B cell (primary cell): Measurements from ENCODE around the gene MMP14. TPM values are rescaled to one million over a fixed set of nuclear protein-coding genes. Genes with fewer than 3 reads are reported as not detected.

ENCODE experiments used
- ATAC-seq: fragments of 200-7000 bp; cut with Tn5 transposase; one replicate; pipeline ENCODE4 v1.10.0; 2021; ENCODE audit warnings: low read depth, mild to moderate bottlenecking, moderate number of reproducible peaks, moderate library complexity
- CTCF ChIA-PET: fragments of 350-600 bp; sonication (Branson Sonifier 250); formaldehyde crosslinking; loops from one replicate; lab custom pipeline; 2021; ENCODE audit warnings: antibody characterized with exemption, inconsistent platforms; lab: Charles Lee
- POLR2A ChIA-PET: fragments of 350-600 bp; sonication (Branson Sonifier 250); formaldehyde crosslinking; loops from one replicate; lab custom pipeline; 2021; ENCODE audit warnings: antibody characterized with exemption; lab: Charles Lee
- DNase-seq: peaks from one replicate; pipeline ENCODE4 v3.0.0; 2013
- H2AFZ ChIP-seq: 2 replicates; pipeline ENCODE4 v1.6.1; 2012; ENCODE audit warnings: mild to moderate bottlenecking, low read depth, low read length; ENCODE audit not compliant: insufficient read depth, poor library complexity, severe bottlenecking
- H3K27ac ChIP-seq, 2 donors: 1 replicate in 1 of 2; 2 replicates in 1 of 2; pipeline ENCODE4 v1.5.1; 2012 to 2013; ENCODE audit warnings: low read length in 2 of 2, mild to moderate bottlenecking in 2 of 2, moderate library complexity in 1 of 2
- H3K27me3 ChIP-seq, 4 experiments: fragments of 200-600 bp in 1 of 4; sonication (generic) in 1 of 4; replicated peaks in 1 of 4; 1 replicate in 2 of 4; 2 replicates in 2 of 4; pipeline versions ENCODE4 v1.6.1 to v1.7.0; 2013 to 2016; ENCODE audit warnings: low read length in 3 of 4, mild to moderate bottlenecking in 2 of 4, mixed read lengths in 1 of 4, moderate library complexity in 1 of 4; ENCODE audit not compliant: insufficient read depth in 4 of 4, control insufficient read depth in 3 of 4; ENCODE audit errors: control extremely low read depth in 1 of 4
- H3K36me3 ChIP-seq, 2 experiments: replicated peaks in 1 of 2; 1 replicate in 1 of 2; 2 replicates in 1 of 2; pipeline versions ENCODE4 v1.6.1 to v1.7.1; 2013; ENCODE audit warnings: low read length in 1 of 2; ENCODE audit not compliant: insufficient read depth in 2 of 2, control insufficient read depth in 1 of 2; ENCODE audit errors: control extremely low read depth in 1 of 2, extremely low read depth in 1 of 2
- H3K4me1 ChIP-seq, 2 donors: fragments of 200-600 bp in 1 of 2; sonication (generic) in 1 of 2; 1 replicate in 1 of 2; 2 replicates in 1 of 2; pipeline versions ENCODE4 v1.5.1 to v1.6.1; 2013 to 2017; ENCODE audit warnings: low read length in 2 of 2; ENCODE audit not compliant: control insufficient read depth in 2 of 2, insufficient read depth in 2 of 2
- H3K4me2 ChIP-seq: replicated peaks from 2 replicates; pipeline ENCODE3; 2012; ENCODE audit warnings: mild to moderate bottlenecking, low read depth, low read length; ENCODE audit not compliant: poor library complexity, severe bottlenecking
- H3K4me3 ChIP-seq, 5 experiments: fragments of 200-600 bp in 1 of 5; sonication (generic) in 1 of 5; 1 replicate in 3 of 5; 2 replicates in 2 of 5; pipeline versions ENCODE4 v1.5.1 to v1.7.0; 2011 to 2016; ENCODE audit warnings: low read length in 4 of 5, mild to moderate bottlenecking in 4 of 5, low read depth in 2 of 5, control low read depth in 1 of 5, moderate library complexity in 1 of 5; ENCODE audit not compliant: insufficient read depth in 1 of 5; ENCODE audit errors: control extremely low read depth in 1 of 5, extremely low read depth in 1 of 5
- H3K79me2 ChIP-seq: fragments of 200-600 bp; sonication (generic); one replicate; pipeline ENCODE4 v1.6.0; 2016; ENCODE audit warnings: low read length; ENCODE audit not compliant: control insufficient read depth, insufficient read depth
- H3K9ac ChIP-seq: fragments of 200-600 bp; sonication (generic); 2 replicates; pipeline ENCODE4 v1.6.1; 2017; ENCODE audit warnings: mild to moderate bottlenecking, low read length, moderate library complexity
- H3K9me3 ChIP-seq, 3 donors: one replicate each; pipeline versions ENCODE4 v1.6.1 to v1.7.1; 2013; ENCODE audit warnings: low read length in 2 of 3; ENCODE audit not compliant: control insufficient read depth in 2 of 3, insufficient read depth in 1 of 3; ENCODE audit errors: control extremely low read depth in 1 of 3
- H4K20me1 ChIP-seq: 2 replicates; pipeline ENCODE4 v1.6.0; 2012; ENCODE audit warnings: mild to moderate bottlenecking, low read length; ENCODE audit not compliant: insufficient read depth, control insufficient read depth, poor library complexity, severe bottlenecking
- H3K27ac Mint-ChIP-seq: one replicate; pipeline ENCODE4 v1.8.0; 2021; ENCODE audit warnings: mixed read lengths
- H3K27me3 Mint-ChIP-seq: one replicate; pipeline ENCODE4 v1.8.0; 2021; ENCODE audit warnings: mixed read lengths
- H3K4me1 Mint-ChIP-seq: one replicate; pipeline ENCODE4 v1.8.0; 2021; ENCODE audit warnings: mixed read lengths
- H3K4me3 Mint-ChIP-seq: one replicate; pipeline ENCODE4 v1.8.0; 2021; ENCODE audit warnings: mixed read lengths
- H3K9me3 Mint-ChIP-seq: one replicate; pipeline ENCODE4 v1.8.0; 2022; ENCODE audit warnings: mixed read lengths; ENCODE audit not compliant: insufficient read depth
- CTCF ChIP-seq: fragments of 200-600 bp; IDR thresholded peaks from one replicate; pipeline ENCODE4 v1.8.0; 2022; ENCODE audit warnings: antibody characterized with exemption, mild to moderate bottlenecking
- EZH2 ChIP-seq: IDR thresholded peaks from 2 replicates; pipeline ENCODE4 v1.6.1; 2012; ENCODE audit warnings: borderline replicate concordance, low read depth, mild to moderate bottlenecking, moderate library complexity, low read length; ENCODE audit not compliant: insufficient read depth, poor library complexity, severe bottlenecking
- WGBS: methylation state at CpG from one replicate; pipeline ENCODE4 v1.1.5; 2013; ENCODE audit warnings: missing lambda C conversion rate; ENCODE audit not compliant: insufficient coverage; 5-methylcytosine and 5-hydroxymethylcytosine counted together
- intact Hi-C: fragments of 100-400 bp; cut with micrococcal nuclease; formaldehyde crosslinking; loops from one replicate; pipeline ENCODE4 v1.10.0; 2022
- polyA plus RNA-seq: library from polyadenylated mRNA; depleted of rRNA; stranded (reverse); fragments of >200 nt; gene quantifications from 2 replicates; pipeline ENCODE4 v1.2.3, GENCODE V29; 2012
- total RNA-seq, 2 donors: library from RNA; stranded (reverse); fragments of 120-200 nt in 1 of 2; gene quantifications; 1 replicate in 1 of 2; 2 replicates in 1 of 2; pipeline versions ENCODE4 v1.2.3 to v1.2.4, GENCODE V29; 2013 to 2022

Gene MMP14
- total and polyA plus RNA-seq, 2 donors (not counting 1 experiment from before 2014, with no cell fraction given) = 1.0 to 3.5 TPM

- ATAC-seq (no peak), DNase-seq (no peak)
- Histone ChIP-seq H3K36me3 (peaks cover 0 to 8% of the 10 kb centered on the region in 2 experiments), H4K20me1 (no peaks in the 10 kb centered on the region), H3K27me3 (no peaks in the 10 kb centered on the region), H3K9ac (no peak overlapping the region), H2AFZ (no peak overlapping the region), H3K4me2 (peak overlapping the region; percentile 41), H3K79me2 (no peaks in the 10 kb centered on the region), H3K4me1 (peaks cover 43 to 54% of the 10 kb centered on the region in 2 donors), H3K27ac (peak overlapping the region; percentile 71 to 91), H3K9me3 (peaks cover 0 to 8% (median 0%) of the 10 kb centered on the region in 3 donors), H3K4me3 (no peak overlapping the region)
- no peaks in the 10 kb centered on the region for H3K9me3 Mint-ChIP-seq
- peaks cover 76% of the 10 kb centered on the region for H3K4me1 Mint-ChIP-seq
- WGBS = 78% methylated on average over 5 of the region's 5 CpGs
- H3K27me3 Mint-ChIP-seq = no peaks in the 10 kb centered on the region
- CTCF ChIA-PET = interaction anchor here (0.6 to 5.7 kb wide), 11 partner anchors 9 to 59 kb away, joined by 3 to 29 read pairs (median 5); partner anchors contain the start of gene OXA1L
- peak overlapping the region; percentile 92 for H3K27ac Mint-ChIP-seq
- POLR2A ChIA-PET = interaction anchor here (0.5 to 1.9 kb wide), 7 partner anchors 10 to 125 kb away, joined by 3 to 9 read pairs (median 3); partner anchors contain the start of genes OXA1L and RBM23
- H3K4me3 Mint-ChIP-seq = peak overlapping the region; percentile 60
- intact Hi-C loops = loop anchor here (1.0 kb wide), 1 partner anchor 9 kb away; no protein-coding TSS in a partner anchor
- TF ChIP-seq EZH2 (no peak), CTCF (no peak)
These were observed 42.4 kb upstream of the MMP14 start for GRCh38 chr14:22793976-22794375.

GRCh38 chr14:22794551-22794951 lies 41.8 kb upstream of the MMP14 start:
- Histone ChIP-seq H3K36me3 (peaks cover 0 to 8% of the 10 kb centered on the region in 2 experiments), H3K4me1 (peaks cover 40 to 48% of the 10 kb centered on the region in 2 donors), H3K27ac (peak overlapping the region; percentile 71 to 91), H2AFZ (peak overlapping the region; percentile 3), H3K27me3 (no peaks in the 10 kb centered on the region), H4K20me1 (no peaks in the 10 kb centered on the region), H3K9me3 (peaks cover 0 to 8% (median 0%) of the 10 kb centered on the region in 3 donors), H3K79me2 (no peaks in the 10 kb centered on the region), H3K9ac (no peak overlapping the region), H3K4me3 (no peak overlapping the region), H3K4me2 (peak overlapping the region; percentile 41)
- peak overlapping the region; percentile 92 for H3K27ac Mint-ChIP-seq
- DNase-seq (peak; percentile 81), ATAC-seq (peak; percentile 79)
- POLR2A ChIA-PET = interaction anchor here (0.5 to 1.9 kb wide), 10 partner anchors 10 to 125 kb away, joined by 3 to 9 read pairs (median 4); partner anchors contain the start of genes LRP10, OXA1L and RBM23
- intact Hi-C loops = loop anchor here (1.0 kb wide), 1 partner anchor 9 kb away; no protein-coding TSS in a partner anchor
- H3K4me1 Mint-ChIP-seq = peaks cover 75% of the 10 kb centered on the region
- no peaks in the 10 kb centered on the region for H3K9me3 Mint-ChIP-seq
- WGBS = 35% methylated on average over 7 of the region's 7 CpGs
- CTCF ChIA-PET = interaction anchor here (0.6 to 5.7 kb wide), 12 partner anchors 13 to 1532 kb away, joined by 3 to 29 read pairs (median 4); partner anchors contain the start of gene OXA1L
- no peak for TF ChIP-seq EZH2
- no peak for TF ChIP-seq CTCF
- H3K4me3 Mint-ChIP-seq = peak overlapping the region; percentile 60
- H3K27me3 Mint-ChIP-seq = no peaks in the 10 kb centered on the region
